Thyroid gland (tissue), 4 donors: ENCODE measurements around the gene WDR64.

Experiments
- POLR2A ChIP-seq, 2 donors: fragments of 450-650 bp; IDR thresholded peaks; one replicate each; pipeline ENCODE4 v1.6.1; 2017; ENCODE audit warnings: antibody characterized with exemption in 2 of 2, mild to moderate bottlenecking in 2 of 2, moderate library complexity in 1 of 2
- TF ChIP-seq, protein P1 (sequence below), 6 experiments: fragments of 200-600 bp in 3 of 6; fragments of 450-650 bp in 3 of 6; sonication (generic) in 3 of 6; IDR thresholded peaks; one replicate each; pipeline ENCODE4 v1.5.1; 2016 to 2019; ENCODE audit warnings: antibody characterized with exemption in 6 of 6, mild to moderate bottlenecking in 2 of 6, inconsistent platforms in 1 of 6, moderate library complexity in 1 of 6

DNA sequence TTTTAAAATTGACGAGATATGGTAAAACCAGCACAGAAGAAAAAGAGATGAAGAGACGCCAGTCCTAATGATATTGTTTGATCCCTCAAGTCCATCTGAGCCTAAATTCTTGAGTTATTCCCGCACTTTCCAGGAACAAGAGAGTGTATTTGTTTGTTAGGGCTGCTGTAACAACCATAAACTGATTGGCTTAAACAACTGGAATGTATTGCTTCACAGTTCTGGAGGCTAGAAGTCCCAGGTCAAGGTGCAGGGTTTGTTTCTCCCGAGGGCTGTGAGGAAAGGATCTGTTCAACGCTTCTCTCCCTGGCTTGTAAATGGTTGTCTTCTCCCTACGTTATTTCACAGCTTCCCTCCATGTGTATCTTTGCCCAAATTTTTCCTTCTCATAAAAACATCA, 188.1 kb downstream of the WDR64 start:
- TF ChIP-seq POLR2A (IDR thresholded peaks at IDR 0.05), result no peak
- TF ChIP-seq, protein P1, sequence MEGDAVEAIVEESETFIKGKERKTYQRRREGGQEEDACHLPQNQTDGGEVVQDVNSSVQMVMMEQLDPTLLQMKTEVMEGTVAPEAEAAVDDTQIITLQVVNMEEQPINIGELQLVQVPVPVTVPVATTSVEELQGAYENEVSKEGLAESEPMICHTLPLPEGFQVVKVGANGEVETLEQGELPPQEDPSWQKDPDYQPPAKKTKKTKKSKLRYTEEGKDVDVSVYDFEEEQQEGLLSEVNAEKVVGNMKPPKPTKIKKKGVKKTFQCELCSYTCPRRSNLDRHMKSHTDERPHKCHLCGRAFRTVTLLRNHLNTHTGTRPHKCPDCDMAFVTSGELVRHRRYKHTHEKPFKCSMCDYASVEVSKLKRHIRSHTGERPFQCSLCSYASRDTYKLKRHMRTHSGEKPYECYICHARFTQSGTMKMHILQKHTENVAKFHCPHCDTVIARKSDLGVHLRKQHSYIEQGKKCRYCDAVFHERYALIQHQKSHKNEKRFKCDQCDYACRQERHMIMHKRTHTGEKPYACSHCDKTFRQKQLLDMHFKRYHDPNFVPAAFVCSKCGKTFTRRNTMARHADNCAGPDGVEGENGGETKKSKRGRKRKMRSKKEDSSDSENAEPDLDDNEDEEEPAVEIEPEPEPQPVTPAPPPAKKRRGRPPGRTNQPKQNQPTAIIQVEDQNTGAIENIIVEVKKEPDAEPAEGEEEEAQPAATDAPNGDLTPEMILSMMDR (IDR thresholded peaks at IDR 0.05), result no peak
